Measurements from ENCODE around the gene PARM1. TPM values are rescaled to one million over a fixed set of nuclear protein-coding genes. Genes with fewer than 3 reads are reported as not detected.

PARM1 gene
- total and polyA plus RNA-seq, 8 donors: 29.4 to 140 (median 54.4) TPM

DNA sequence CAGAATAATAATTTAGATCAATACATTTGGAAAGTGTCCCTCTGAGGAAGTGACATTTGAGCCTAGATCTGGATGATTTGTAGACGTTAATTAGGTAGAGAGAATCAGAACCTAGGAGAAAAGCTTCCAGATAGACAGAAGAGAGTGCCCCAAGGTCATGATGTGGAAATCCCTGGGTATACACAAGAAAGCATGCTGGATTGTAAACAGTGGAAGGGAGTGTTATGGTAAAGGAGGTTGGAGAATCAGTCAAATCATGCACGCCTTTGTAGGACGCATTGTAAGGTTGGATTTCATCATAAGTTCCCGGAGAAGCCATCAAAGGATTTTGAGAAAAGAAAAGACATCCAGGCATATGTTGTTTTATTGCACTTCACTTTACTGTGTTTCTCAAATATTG lies 156.3 kb downstream of the PARM1 start:
- Histone ChIP-seq H3K27ac (no peak overlapping the region), H3K27me3 (no peaks in the 10 kb centered on the region), H3K9me3 (peaks cover 0 to 2% of the 10 kb centered on the region in 2 donors), H3K4me3 (no peak overlapping the region), H3K4me1 (no peaks in the 10 kb centered on the region), H3K36me3 (no peaks in the 10 kb centered on the region)
- ATAC-seq (no peak), DNase-seq (no peak)
- TF ChIP-seq, protein P1, sequence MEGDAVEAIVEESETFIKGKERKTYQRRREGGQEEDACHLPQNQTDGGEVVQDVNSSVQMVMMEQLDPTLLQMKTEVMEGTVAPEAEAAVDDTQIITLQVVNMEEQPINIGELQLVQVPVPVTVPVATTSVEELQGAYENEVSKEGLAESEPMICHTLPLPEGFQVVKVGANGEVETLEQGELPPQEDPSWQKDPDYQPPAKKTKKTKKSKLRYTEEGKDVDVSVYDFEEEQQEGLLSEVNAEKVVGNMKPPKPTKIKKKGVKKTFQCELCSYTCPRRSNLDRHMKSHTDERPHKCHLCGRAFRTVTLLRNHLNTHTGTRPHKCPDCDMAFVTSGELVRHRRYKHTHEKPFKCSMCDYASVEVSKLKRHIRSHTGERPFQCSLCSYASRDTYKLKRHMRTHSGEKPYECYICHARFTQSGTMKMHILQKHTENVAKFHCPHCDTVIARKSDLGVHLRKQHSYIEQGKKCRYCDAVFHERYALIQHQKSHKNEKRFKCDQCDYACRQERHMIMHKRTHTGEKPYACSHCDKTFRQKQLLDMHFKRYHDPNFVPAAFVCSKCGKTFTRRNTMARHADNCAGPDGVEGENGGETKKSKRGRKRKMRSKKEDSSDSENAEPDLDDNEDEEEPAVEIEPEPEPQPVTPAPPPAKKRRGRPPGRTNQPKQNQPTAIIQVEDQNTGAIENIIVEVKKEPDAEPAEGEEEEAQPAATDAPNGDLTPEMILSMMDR (IDR thresholded peaks at IDR 0.05): no peak
- intact Hi-C loops (cut with DNase I): no loop called here

DNA sequence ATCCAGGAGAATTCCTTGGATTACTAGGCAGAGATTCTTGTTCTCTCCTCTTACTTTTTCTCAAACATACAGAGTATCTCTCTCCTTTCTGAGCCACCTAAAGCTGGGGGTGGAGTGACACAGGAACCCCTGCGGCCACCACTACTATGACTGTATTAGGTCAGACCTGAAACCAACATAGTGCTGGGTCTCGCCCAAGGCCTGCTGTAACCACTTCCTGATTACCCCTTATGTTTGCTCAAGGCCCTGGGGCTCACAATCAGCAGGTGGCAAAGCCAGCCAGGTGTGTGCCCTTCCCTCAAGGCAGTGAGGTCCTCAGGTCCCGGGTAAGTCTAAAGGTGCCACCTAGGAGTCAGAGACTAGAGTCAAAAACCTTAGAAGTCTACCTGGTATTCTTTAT lies 166.4 kb downstream of the PARM1 start:
- no peaks in the 10 kb centered on the region for H3K4me1 ChIP-seq
- H3K4me3 ChIP-seq: no peak overlapping the region
- intact Hi-C loops (cut with DNase I): no loop called here

More for the DNA sequence above, 166.4 kb downstream of the PARM1 start:
- Histone ChIP-seq H3K27me3 (no peaks in the 10 kb centered on the region), H3K27ac (no peak overlapping the region), H3K9me3 (peaks cover 0 to 43% of the 10 kb centered on the region in 2 donors), H3K36me3 (no peaks in the 10 kb centered on the region)
- no peak for DNase-seq
- TF ChIP-seq, protein P1 (IDR thresholded peaks at IDR 0.05): no peak
- no peak for ATAC-seq

Other genes starting within 250 kb of the PARM1 start
- gene BTC, start 138.6 kb upstream of the PARM1 start, total RNA-seq: 1 to 10 TPM; 4.4 to 7.3 TPM
- gene BTC, start 138.6 kb upstream of the PARM1 start, polyA plus RNA-seq (ENCODE audit: insufficient read length in 6 of 6): 1 to 10 TPM; 5.6 to 7.5 (median 5.9) TPM